Fibroblast of pulmonary artery (primary cell): ENCODE data around the gene KIDINS220.
A peak's percentile ranks its signal among the peaks of the same experiment; 100 is the strongest.

ENCODE experiments used
- DNase-seq: peaks from one replicate; pipeline ENCODE4 v3.0.0-alpha.2; 2010; ENCODE audit warnings: low read depth
- H3K4me3 ChIP-seq: replicated peaks from 2 replicates; pipeline ENCODE4 v1.5.1; 2011; ENCODE audit warnings: low read depth, mild to moderate bottlenecking, control low read depth, low read length, moderate library complexity
- TF ChIP-seq, protein P1 (sequence below): IDR thresholded peaks from 2 replicates; pipeline ENCODE4 v1.5.1; 2011; ENCODE audit warnings: mild to moderate bottlenecking, control low read depth, low read length, inconsistent platforms; ENCODE audit errors: missing control alignments

The KIDINS220 gene

DNA sequence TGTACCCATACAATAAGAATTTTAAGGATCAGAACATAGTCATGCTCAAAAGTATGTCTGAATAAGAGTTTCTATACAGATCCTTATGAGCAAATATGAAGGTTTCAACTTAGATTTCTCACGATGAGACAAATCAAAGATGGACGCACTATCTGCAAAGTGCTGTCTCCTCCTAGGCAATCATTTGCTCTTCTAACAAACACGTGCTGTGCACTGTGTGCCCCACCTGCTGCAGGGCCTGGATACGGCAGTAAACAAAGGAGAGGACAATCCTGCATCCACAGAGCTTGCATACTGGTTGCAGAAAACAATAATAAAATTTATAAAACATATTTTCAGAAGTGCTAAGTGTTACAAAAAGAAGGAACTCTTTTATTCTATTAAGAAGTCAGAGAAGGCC is 39.9 kb upstream of the KIDINS220 start:
- H3K4me3 ChIP-seq, result no peak overlapping the region
- DNase-seq, result no peak
- TF ChIP-seq, protein P1, sequence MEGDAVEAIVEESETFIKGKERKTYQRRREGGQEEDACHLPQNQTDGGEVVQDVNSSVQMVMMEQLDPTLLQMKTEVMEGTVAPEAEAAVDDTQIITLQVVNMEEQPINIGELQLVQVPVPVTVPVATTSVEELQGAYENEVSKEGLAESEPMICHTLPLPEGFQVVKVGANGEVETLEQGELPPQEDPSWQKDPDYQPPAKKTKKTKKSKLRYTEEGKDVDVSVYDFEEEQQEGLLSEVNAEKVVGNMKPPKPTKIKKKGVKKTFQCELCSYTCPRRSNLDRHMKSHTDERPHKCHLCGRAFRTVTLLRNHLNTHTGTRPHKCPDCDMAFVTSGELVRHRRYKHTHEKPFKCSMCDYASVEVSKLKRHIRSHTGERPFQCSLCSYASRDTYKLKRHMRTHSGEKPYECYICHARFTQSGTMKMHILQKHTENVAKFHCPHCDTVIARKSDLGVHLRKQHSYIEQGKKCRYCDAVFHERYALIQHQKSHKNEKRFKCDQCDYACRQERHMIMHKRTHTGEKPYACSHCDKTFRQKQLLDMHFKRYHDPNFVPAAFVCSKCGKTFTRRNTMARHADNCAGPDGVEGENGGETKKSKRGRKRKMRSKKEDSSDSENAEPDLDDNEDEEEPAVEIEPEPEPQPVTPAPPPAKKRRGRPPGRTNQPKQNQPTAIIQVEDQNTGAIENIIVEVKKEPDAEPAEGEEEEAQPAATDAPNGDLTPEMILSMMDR, result no peak

- TF ChIP-seq, protein P1, result no peak
- no peak for DNase-seq
- H3K4me3 ChIP-seq, result no peak overlapping the region
These were observed 39.2 kb upstream of the KIDINS220 start for GRCh38 chr2:8876628-8877027.

DNA sequence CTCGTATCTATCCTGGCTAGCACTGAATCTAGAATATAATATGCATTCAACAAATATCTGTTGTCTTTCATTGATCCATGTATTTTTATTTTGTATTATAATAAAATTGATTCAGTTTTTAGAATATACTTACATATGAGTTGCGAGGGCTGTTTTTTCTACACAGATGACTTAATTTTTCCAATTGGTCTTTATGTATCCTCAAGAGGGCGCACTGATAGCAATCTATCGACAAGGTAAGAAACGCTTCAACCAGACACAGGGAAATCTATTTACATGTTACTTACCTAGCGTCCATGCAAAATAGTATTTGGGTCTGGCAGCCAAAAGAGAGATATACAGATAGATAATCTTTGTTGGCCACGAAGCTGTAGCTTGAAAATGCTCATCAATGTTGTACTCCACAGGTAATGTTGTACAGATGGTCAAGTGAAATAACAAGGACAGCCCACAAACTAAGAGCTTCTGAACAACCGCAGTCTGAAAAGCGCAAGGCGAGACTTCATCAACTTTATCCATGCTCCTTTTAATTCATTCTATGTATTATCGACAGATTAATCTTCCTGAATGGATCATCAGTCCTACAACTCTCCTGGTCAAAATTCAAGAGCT is 35.5 kb upstream of the KIDINS220 start:
- H3K4me3 ChIP-seq, result no peak overlapping the region
- TF ChIP-seq, protein P1, result peak; percentile 59
- peak; percentile 74 for DNase-seq

GRCh38 chr2:8870441-8870840 is 33.0 kb upstream of the KIDINS220 start:
- no peak overlapping the region for H3K4me3 ChIP-seq
- TF ChIP-seq, protein P1, result no peak
- no peak for DNase-seq

DNA sequence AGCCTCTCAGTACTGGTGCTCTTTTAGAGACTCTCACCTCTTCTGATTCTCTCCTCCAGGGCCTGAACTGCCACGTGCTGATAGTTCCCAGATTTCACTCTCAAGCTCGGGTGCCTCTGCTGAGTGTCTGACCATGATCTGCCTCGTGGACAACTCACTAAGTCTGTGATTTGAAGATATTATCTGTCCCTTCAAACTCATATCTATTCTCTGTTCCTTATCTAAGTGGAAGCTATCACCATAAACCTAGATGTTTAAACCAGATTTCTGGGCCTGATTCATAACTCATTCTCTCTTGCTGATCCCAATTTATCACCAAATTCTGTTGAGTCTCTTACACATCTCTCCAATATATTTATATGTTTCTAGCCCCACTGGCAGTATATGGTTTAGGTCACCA is 29.9 kb upstream of the KIDINS220 start:
- DNase-seq, result no peak
- H3K4me3 ChIP-seq, result no peak overlapping the region
- TF ChIP-seq, protein P1, result no peak

GRCh38 chr2:8863331-8863953 is 26.0 kb upstream of the KIDINS220 start:
- TF ChIP-seq, protein P1, result no peak
- no peak overlapping the region for H3K4me3 ChIP-seq
- no peak for DNase-seq

DNA sequence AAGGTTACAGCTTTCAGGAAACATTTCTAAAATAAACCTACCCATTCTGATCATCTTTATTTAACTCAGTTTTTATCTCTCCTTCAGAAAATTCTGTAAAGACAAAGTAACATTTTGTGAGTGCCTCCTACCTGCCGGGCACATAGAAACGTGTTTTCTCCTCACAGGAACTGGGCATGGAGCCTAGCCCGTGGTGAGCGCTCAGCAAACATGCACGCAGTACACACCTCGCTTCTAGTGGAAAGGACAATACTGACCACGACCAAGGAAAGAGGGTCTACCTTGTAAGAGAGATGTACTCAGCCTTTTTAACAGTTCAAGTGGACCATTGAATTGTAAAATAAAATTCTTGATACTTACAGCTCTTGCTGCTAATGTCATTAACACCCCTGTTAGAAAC is 24.8 kb upstream of the KIDINS220 start:
- no peak overlapping the region for H3K4me3 ChIP-seq
- no peak for DNase-seq
- TF ChIP-seq, protein P1, result no peak
